Right atrium auricular region (tissue), 2 donors: ENCODE measurements around the gene SNHG17. TPM values are rescaled to one million over a fixed set of nuclear protein-coding genes. Genes with fewer than 3 reads are reported as not detected.
"Not testable (repeated sequence)": the region's sequence is repeated elsewhere in the genome, so short reads cannot be mapped to it uniquely, and the experiment has no call there.

ENCODE experiments used
- DNase-seq: peaks from one replicate; pipeline ENCODE4 v3.0.0-alpha.2; 2019; ENCODE audit warnings: low spot score
- H3K27ac ChIP-seq, 2 donors: fragments of 200-600 bp; sonication (generic); 1 replicate in 1 of 2; 2 replicates in 1 of 2; pipeline ENCODE4 v1.5.1; 2016 to 2019
- H3K27me3 ChIP-seq, 2 donors: fragments of 200-600 bp; sonication (generic); one replicate each; pipeline versions ENCODE4 v1.5.1 to v1.6.0; 2017 to 2019
- H3K36me3 ChIP-seq: fragments of 200-600 bp; sonication (generic); one replicate; pipeline ENCODE4 v1.5.1; 2016
- H3K4me1 ChIP-seq, 2 donors: fragments of 200-600 bp; sonication (generic); one replicate each; pipeline versions ENCODE4 v1.5.1 to v1.6.0; 2017 to 2019
- H3K4me3 ChIP-seq, 2 donors: fragments of 200-600 bp; sonication (generic); 1 replicate in 1 of 2; 2 replicates in 1 of 2; pipeline ENCODE4 v1.5.1; 2017 to 2019; ENCODE audit warnings: mild to moderate bottlenecking in 1 of 2, moderate library complexity in 1 of 2
- H3K9me3 ChIP-seq, 2 donors: fragments of 200-600 bp; sonication (generic); one replicate each; pipeline ENCODE4 v1.5.1; 2019
- total RNA-seq, 2 donors: library from RNA; depleted of rRNA; stranded (reverse); fragments of >200 nt; gene quantifications; one replicate each; pipeline ENCODE4 v1.1.0, GENCODE V29; 2016
- TF ChIP-seq, protein P1 (sequence below), 2 donors: fragments of 200-600 bp; sonication (generic); IDR thresholded peaks; one replicate each; pipeline ENCODE4 v1.5.1; 2019; ENCODE audit warnings: antibody characterized with exemption in 2 of 2

Gene SNHG17
- total RNA-seq, 2 donors from 2014 or later = 5.3 to 10.6 TPM

DNA sequence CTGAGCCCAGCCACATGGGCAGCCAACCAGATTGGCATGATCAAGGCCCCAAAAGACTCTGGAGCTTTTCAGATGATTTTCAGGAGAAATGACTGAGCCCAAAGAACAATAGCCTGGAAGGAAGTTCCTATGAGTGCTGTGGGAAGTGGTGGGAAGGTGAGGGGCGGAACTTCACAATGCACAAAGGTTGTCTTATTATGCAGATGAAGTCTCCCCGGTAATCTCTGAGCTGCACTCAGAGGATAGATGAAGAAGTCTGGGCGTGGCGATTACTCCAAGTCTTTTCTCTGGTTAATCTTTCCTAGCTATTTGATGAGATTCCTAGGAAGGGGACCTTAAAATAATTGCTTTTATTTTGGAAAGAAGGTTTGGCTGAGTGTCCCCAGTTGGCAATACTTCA, 52.0 kb downstream of the SNHG17 start:
- Histone ChIP-seq H3K27me3 (no peaks in the 10 kb centered on the region), H3K36me3 (no peaks in the 10 kb centered on the region), H3K4me3 (no peak overlapping the region), H3K4me1 (no peaks in the 10 kb centered on the region), H3K9me3 (no peaks in the 10 kb centered on the region), H3K27ac (no peak overlapping the region)
- TF ChIP-seq, protein P1, sequence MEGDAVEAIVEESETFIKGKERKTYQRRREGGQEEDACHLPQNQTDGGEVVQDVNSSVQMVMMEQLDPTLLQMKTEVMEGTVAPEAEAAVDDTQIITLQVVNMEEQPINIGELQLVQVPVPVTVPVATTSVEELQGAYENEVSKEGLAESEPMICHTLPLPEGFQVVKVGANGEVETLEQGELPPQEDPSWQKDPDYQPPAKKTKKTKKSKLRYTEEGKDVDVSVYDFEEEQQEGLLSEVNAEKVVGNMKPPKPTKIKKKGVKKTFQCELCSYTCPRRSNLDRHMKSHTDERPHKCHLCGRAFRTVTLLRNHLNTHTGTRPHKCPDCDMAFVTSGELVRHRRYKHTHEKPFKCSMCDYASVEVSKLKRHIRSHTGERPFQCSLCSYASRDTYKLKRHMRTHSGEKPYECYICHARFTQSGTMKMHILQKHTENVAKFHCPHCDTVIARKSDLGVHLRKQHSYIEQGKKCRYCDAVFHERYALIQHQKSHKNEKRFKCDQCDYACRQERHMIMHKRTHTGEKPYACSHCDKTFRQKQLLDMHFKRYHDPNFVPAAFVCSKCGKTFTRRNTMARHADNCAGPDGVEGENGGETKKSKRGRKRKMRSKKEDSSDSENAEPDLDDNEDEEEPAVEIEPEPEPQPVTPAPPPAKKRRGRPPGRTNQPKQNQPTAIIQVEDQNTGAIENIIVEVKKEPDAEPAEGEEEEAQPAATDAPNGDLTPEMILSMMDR (IDR thresholded peaks at IDR 0.05) = no peak
- DNase-seq = no peak

DNA sequence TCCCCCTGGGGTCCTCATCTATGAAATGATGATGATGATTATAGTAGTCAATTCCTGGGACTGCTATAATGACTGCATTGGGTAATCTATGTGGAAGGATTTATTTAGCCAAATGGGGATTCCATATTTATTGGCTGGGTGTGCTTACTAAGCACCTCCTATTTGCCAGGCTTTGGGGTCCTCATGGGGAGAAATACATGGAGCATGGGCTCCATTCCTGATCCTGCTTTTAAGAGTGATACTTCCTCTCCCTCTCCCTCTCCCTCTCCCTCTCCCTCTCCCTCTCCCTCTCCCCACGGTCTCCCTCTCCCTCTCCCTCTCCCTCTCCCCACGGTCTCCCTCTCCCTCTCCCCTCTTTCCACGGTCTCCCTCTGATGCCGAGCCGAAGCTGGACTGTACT, 57.3 kb downstream of the SNHG17 start:
- H3K36me3 ChIP-seq, H3K27me3 ChIP-seq, H3K9me3 ChIP-seq, H3K4me3 ChIP-seq, H3K27ac ChIP-seq, DNase-seq: not testable (repeated sequence)
- H3K4me1 ChIP-seq = peaks cover 0 to 11% of the 10 kb centered on the region in 2 donors

DNA sequence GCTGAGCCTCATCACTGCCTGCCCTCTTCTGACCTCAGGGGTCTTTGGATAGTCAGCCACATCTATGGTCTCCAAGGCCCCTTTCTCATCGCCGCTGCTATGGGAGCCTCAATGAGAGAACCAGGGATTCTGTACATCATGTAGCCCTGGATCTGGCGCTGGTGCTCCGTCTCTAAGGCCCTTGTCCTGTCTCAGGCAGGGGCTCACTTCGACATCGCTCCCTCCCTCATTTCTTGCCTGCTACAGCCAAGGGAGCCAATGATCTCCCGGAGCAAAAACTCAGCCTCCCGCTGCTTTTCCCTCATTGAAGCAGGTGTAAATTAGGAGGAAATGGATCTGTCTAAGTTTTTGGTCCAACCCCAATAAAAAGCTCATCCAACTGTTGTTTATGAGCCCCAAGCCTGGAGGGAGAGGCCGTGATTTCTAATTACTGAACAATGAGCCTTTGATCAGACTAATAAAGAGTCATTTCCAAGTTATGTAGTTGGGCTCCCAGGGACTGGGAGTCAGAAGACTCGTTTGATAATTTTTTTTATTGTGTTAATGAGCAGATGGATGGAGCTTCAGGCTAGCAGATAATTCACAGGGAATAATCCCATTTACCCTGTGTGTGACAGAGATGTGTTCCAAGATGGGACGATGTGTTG, 58.0 kb downstream of the SNHG17 start:
- Histone ChIP-seq H3K9me3 (no peaks in the 10 kb centered on the region), H3K27ac (no peak overlapping the region), H3K27me3 (no peaks in the 10 kb centered on the region), H3K4me3 (no peak overlapping the region), H3K4me1 (peaks cover 0 to 14% of the 10 kb centered on the region in 2 donors), H3K36me3 (no peaks in the 10 kb centered on the region)
- TF ChIP-seq, protein P1 (IDR thresholded peaks at IDR 0.05) = no peak
- DNase-seq = no peak

DNA sequence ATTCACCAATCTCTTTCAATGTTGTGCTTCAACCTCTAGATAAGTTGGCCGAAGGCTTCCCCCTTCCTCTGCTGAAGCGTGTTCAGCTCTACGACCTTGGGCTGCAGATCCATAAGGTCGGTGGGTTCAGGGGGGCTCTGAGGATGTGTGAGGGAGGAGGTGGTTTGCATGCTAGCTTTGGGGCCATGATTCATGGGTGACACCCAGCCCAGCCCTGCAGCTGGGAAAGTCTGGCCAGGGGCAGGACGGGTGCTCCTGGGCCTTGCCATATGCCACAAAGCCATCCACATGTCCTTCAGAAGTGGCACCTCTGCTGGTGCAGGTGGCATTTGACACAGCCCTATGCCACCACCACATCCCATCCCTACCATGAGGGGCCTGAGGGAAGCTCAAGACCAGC, 61.2 kb downstream of the SNHG17 start:
- no peak overlapping the region for H3K27ac ChIP-seq
- H3K9me3 ChIP-seq = no peaks in the 10 kb centered on the region

DNA sequence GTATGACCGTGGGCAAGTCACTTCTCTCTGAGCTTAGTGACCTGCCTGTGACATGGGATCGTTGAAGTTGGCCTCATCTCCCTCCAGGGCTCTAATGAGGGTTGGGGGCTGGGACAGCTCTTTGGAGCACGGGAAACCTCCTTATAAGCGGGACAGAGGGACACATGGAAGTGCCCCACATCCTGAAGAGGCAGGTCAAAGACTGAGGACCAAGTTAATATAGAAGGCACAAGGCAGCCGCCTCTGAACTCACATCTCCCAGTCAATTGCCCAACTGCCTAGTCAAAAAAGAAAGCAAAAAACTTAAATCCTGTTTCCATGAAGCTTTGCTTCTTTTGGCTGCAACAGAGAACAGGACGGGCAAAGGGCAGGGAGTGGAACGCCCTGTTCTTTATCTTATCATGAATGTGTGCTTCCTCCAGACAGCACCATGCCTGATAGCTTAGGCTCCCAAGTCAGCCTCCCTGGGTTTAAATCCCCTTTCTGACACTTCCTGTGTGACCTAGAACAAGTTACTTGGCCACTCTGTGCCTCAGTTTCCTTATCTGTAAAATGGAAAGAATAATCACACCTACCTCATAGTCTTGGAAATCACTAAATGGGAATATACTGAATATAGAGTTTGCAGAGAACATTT, 61.8 kb downstream of the SNHG17 start:
- no peak overlapping the region for H3K4me3 ChIP-seq
- TF ChIP-seq, protein P1 (IDR thresholded peaks at IDR 0.05) = no peak
- no peaks in the 10 kb centered on the region for H3K27me3 ChIP-seq
- peaks cover 0 to 14% of the 10 kb centered on the region in 2 donors for H3K4me1 ChIP-seq
- H3K9me3 ChIP-seq = no peaks in the 10 kb centered on the region
- no peaks in the 10 kb centered on the region for H3K36me3 ChIP-seq
- peak; percentile 63 for DNase-seq
- H3K27ac ChIP-seq = peak overlapping the region in 1 of 2 donors; percentile 35

More for the DNA sequence above, 61.2 kb downstream of the SNHG17 start:
- no peaks in the 10 kb centered on the region for H3K27me3 ChIP-seq
- TF ChIP-seq, protein P1 (IDR thresholded peaks at IDR 0.05) = no peak
- H3K4me1 ChIP-seq = peaks cover 0 to 14% of the 10 kb centered on the region in 2 donors
- no peak for DNase-seq
- no peaks in the 10 kb centered on the region for H3K36me3 ChIP-seq
- no peak overlapping the region for H3K4me3 ChIP-seq

DNA sequence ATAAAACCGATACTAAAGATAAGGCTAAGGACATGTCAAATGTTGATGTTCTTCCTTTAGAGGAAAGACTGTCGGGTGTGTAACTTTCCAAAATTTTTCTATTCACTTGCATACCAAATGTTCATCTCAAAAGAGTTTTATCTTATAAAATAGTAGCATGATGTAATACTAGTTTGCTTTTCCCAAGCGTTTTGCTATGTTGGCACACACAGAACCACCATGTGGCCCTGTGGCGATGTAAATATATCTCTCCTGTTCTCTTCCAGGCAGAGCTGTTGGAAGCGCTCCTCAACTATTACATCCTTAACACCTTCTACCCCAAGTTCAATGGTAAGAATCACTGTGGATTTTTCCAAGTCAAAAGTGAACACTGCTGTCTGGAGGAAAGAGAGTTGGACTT, 62.3 kb downstream of the SNHG17 start:
- Histone ChIP-seq H3K4me1 (peaks cover 0 to 14% of the 10 kb centered on the region in 2 donors), H3K27ac (peak overlapping the region in 1 of 2 donors; percentile 35), H3K27me3 (no peaks in the 10 kb centered on the region), H3K36me3 (no peaks in the 10 kb centered on the region), H3K4me3 (no peak overlapping the region), H3K9me3 (no peaks in the 10 kb centered on the region)
- DNase-seq = no peak
- TF ChIP-seq, protein P1 (IDR thresholded peaks at IDR 0.05) = no peak

Other genes with a start within 250 kb of the SNHG17 start
- gene KIAA1755, start 174.6 kb downstream of the SNHG17 start, total RNA-seq = 1 to 10 TPM; 3.1 to 4.2 TPM
- not detected for gene BPI, start 131.2 kb downstream of the SNHG17 start, total RNA-seq
- gene LBP, start 88.8 kb downstream of the SNHG17 start, total RNA-seq = 1 to 10 TPM in 1 of 2 donors, not detected in 1; 2.3 TPM
- 10 to 100 TPM; 24.6 to 24.8 TPM for gene RALGAPB, start 37.5 kb upstream of the SNHG17 start, total RNA-seq
- not detected for gene ADIG, start 145.9 kb upstream of the SNHG17 start, total RNA-seq
- gene ARHGAP40, start 166.5 kb upstream of the SNHG17 start, total RNA-seq = not detected